D721Med (cell line): ENCODE data around the gene MUC7.

Experiments
- DNase-seq: peaks from one replicate; pipeline ENCODE4 v3.0.0; 2011; ENCODE audit warnings: low spot score; ENCODE audit not compliant: insufficient read length
- FAIRE-seq: peaks from 2 replicates; lab custom pipeline; 2011; peaks lifted over from hg19 to GRCh38; lab: Jason Lieb, UNC
- TF ChIP-seq, protein P1 (sequence below): IDR thresholded peaks from 2 replicates; pipeline ENCODE4 v1.5.1; 2012; ENCODE audit warnings: mild to moderate bottlenecking, control low read depth; ENCODE audit not compliant: insufficient read depth; ENCODE audit errors: missing control alignments

The MUC7 gene

DNA sequence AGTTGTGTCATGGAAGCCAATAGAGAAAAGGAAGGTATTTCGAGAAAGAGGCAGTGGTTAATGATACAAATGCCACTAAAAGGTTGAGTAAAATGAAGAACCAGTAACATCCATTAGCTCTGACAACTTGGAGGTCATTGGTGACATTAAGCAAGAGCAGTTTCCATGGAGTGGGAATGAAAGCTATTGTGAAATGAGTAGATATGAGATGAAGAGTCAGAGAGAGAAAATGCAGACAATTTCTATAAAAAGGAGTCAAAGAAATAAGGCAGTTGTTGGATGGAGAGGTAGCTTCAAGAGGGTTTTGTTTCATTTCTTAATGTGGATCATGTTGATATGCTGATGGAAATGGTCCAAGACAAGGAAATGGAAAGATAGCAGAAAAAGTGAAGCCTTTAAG lies 36.8 kb downstream of the MUC7 start:
- FAIRE-seq (no peak), DNase-seq (no peak)
- TF ChIP-seq, protein P1, sequence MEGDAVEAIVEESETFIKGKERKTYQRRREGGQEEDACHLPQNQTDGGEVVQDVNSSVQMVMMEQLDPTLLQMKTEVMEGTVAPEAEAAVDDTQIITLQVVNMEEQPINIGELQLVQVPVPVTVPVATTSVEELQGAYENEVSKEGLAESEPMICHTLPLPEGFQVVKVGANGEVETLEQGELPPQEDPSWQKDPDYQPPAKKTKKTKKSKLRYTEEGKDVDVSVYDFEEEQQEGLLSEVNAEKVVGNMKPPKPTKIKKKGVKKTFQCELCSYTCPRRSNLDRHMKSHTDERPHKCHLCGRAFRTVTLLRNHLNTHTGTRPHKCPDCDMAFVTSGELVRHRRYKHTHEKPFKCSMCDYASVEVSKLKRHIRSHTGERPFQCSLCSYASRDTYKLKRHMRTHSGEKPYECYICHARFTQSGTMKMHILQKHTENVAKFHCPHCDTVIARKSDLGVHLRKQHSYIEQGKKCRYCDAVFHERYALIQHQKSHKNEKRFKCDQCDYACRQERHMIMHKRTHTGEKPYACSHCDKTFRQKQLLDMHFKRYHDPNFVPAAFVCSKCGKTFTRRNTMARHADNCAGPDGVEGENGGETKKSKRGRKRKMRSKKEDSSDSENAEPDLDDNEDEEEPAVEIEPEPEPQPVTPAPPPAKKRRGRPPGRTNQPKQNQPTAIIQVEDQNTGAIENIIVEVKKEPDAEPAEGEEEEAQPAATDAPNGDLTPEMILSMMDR = no peak

DNA sequence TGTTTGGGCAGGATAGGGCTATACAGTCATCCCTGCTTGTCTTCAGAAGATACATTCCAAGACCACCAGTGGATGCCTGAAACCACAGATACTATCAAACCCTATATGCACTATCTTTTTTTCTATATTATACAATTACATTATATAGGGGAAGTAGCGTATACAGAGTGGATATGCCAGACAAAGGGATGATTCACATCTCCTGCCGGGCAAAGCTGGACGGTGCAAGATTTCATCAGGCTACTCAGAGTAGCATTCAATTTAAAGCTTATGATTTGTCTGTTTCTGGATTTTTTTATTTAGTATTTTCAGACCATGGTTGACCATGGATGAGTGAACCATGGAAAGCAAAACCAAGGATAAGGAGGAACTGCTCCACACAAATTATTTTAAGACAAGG lies 39.4 kb downstream of the MUC7 start:
- no peak for FAIRE-seq
- TF ChIP-seq, protein P1 = no peak
- no peak for DNase-seq

DNA sequence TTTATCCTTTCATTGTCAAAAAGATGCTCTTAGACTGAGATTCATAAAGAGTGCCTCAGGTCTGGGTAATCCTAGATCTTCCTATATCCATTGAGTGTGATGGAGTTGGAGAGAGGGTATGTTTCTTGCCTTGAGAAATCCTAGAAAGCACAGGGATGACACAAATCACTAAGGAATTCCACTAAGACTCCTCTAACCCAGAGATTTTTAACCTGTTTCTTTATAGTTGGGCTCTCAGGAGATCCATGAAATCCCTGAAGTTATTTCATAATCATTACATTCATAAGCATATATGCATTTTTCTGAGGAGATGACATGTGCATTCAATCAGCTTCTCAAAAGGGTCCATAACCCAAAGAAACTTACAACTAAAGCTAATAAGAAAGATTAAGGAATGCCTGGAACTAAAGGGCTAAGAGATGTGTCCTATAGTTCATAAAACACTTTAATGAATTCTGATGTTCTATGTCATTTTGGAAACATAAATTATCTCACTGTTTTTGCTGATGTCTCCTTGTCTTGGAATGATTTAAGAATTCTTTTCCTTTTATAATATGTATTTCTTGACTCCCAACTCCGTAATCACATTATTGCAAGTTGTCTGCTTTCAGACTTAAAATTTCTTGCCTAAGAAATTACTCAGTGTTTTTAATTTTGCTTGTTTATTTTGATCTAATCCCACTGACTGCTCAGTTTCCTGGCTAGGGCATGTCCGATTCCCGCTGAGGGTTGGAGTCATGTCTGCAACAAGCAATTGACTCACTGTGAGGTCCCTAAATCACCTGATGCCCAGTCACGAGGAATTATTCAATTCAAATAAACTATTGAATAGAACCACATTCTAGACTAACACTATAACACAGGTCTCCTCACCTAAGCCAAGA lies 43.6 kb downstream of the MUC7 start:
- FAIRE-seq (no peak), DNase-seq (no peak)
- TF ChIP-seq, protein P1 = no peak

DNA sequence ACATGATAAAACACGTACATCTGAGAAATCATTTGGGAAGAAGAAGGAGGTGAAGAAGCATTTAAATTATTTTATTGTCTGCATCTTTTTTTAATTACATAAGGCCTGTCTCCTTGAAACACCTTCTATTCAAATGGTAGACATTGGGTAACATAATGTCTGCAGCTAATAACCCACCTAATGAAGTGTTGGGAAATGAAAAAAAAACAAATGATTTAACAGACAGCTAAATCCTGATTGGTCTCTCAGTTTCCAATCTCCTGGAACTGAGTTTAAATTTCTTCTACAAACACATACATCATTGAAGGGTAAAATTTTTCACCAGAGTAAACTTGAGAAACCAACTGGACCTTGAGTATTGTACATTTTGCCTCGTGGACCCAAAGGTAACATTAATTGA lies 46.3 kb downstream of the MUC7 start, which contains the start of gene AMTN:
Gene AMTN, plus strand, starts transcription at position 301 of the 400 bp plus-strand sequence. CDS start 209 bp downstream, outside the sequence.
- FAIRE-seq (no peak), DNase-seq (no peak)
- TF ChIP-seq, protein P1 = no peak

DNA sequence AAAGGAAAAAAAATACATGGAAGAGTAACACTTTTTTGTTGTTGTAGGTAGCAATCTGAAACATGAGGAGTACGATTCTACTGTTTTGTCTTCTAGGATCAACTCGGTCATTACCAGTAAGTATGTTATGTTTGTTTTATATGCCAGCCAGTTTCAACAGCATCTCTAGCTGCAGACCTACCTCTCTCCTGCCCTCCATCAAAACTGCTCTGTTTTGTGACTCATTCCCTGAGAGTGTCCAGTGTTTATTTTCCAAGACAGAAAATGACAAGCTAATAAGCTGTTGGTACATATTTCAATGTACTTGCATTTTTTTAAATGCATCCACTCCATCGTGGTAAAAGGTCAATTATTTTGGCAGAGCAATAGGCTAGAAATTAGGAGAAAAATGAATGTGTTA lies 46.7 kb downstream of the MUC7 start:
- no peak for FAIRE-seq

DNA sequence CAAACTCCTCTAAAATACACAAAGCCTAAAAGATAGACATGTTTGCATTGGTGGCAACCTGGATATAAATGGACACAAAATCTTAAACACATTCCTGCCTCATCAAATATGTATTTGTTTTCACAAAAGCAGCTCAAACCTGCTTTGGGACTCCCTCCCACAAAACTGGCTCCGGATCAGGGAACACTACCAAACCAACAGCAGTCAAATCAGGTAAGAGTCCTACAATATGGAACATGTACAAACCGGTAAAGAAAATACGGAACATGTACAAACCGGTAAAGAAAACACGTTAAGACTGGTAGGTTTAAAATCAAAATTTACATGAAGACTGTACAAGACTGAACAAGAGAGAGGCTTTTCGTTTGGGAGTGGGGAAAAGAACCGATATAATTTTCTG lies 50.6 kb downstream of the MUC7 start:
- TF ChIP-seq, protein P1 = no peak
- no peak for FAIRE-seq
- DNase-seq = no peak

More for the DNA sequence above, 46.7 kb downstream of the MUC7 start:
- TF ChIP-seq, protein P1 = no peak
- no peak for DNase-seq

DNA sequence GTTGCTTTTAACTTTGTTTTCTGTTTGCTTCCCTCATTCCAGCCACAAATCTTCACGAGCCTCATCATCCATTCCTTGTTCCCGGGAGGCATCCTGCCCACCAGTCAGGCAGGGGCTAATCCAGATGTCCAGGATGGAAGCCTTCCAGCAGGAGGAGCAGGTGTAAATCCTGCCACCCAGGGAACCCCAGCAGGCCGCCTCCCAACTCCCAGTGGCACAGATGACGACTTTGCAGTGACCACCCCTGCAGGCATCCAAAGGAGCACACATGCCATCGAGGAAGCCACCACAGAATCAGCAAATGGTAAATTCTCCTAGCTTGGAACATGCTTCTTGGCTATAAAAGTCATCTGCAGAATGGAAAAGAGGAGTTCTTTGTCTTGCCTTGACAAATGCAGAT lies 59.0 kb downstream of the MUC7 start:
- TF ChIP-seq, protein P1 = no peak
- no peak for FAIRE-seq
- no peak for DNase-seq
